Endothelial cell of umbilical vein (primary cell): ENCODE results near the gene HIGD2B. TPM values are rescaled to one million over a fixed set of nuclear protein-coding genes. Genes with fewer than 3 reads are reported as not detected.

Experiments used
- BruUV-seq: library from RNA; stranded (reverse); fragments of 400-500 nt; replicated peaks from 2 replicates; lab custom pipeline; 2021; lab: Mats Ljungman, UMichigan
- CTCF ChIA-PET: fragments of 300-600, 350-600 bp; sonication (Branson Sonifier 250); formaldehyde crosslinking; loops from one replicate; lab custom pipeline; 2021; ENCODE audit warnings: antibody characterized with exemption, inconsistent platforms; lab: Charles Lee
- POLR2A ChIA-PET: fragments of 300-600, 350-600 bp; sonication (Branson Sonifier 250); formaldehyde crosslinking; loops from one replicate; lab custom pipeline; 2021; ENCODE audit warnings: antibody characterized with exemption, inconsistent platforms; lab: Charles Lee
- DNase-seq: peaks from one replicate; pipeline ENCODE4 v3.0.0-alpha.2; 2011; ENCODE audit warnings: low read depth, low spot score
- FAIRE-seq: peaks from 2 replicates; lab custom pipeline; 2011; peaks lifted over from hg19 to GRCh38; lab: Jason Lieb, UNC
- H2AFZ ChIP-seq: 2 replicates; pipeline ENCODE4 v1.6.0; 2012; ENCODE audit warnings: low read depth, low read length, control low read depth, inconsistent platforms
- H3K27ac ChIP-seq: 2 replicates; pipeline ENCODE4 v1.5.1; 2011; ENCODE audit warnings: low read depth, mild to moderate bottlenecking, control low read depth, low read length, moderate library complexity; ENCODE audit not compliant: insufficient read depth
- H3K27me3 ChIP-seq, 2 experiments: 2 replicates each; pipeline versions ENCODE4 v1.6.0 to v1.6.1; 2011; ENCODE audit warnings: low read length in 2 of 2, mixed read lengths in 1 of 2; ENCODE audit not compliant: control insufficient read depth in 2 of 2, insufficient read depth in 2 of 2
- H3K36me3 ChIP-seq, 2 experiments: 2 replicates in 1 of 2; 3 replicates in 1 of 2; pipeline ENCODE4 v1.5.1; 2011; ENCODE audit warnings: low read length in 2 of 2, mild to moderate bottlenecking in 1 of 2, moderate library complexity in 1 of 2; ENCODE audit not compliant: control insufficient read depth in 2 of 2, insufficient read depth in 2 of 2; ENCODE audit errors: extremely low read depth in 1 of 2
- H3K4me1 ChIP-seq: 3 replicates; pipeline ENCODE4 v1.5.1; 2011; ENCODE audit warnings: mild to moderate bottlenecking, low read length; ENCODE audit not compliant: control insufficient read depth, insufficient read depth; ENCODE audit errors: extremely low read depth
- H3K4me2 ChIP-seq: 2 replicates; pipeline ENCODE4 v1.6.1; 2011; ENCODE audit warnings: low read length, control low read depth, mixed read lengths; ENCODE audit not compliant: insufficient read depth
- H3K4me3 ChIP-seq, 3 experiments: fragments of 200-600 bp in 1 of 3; sonication (generic), shearing (Covaris generic) in 1 of 3; replicated peaks in 1 of 3; 2 replicates each; pipeline ENCODE4 v1.5.1; 2011 to 2016; ENCODE audit warnings: control low read depth in 3 of 3, low read length in 3 of 3, mild to moderate bottlenecking in 2 of 3, inconsistent platforms in 1 of 3, low read depth in 1 of 3, moderate library complexity in 1 of 3; ENCODE audit not compliant: insufficient read depth in 1 of 3
- H3K79me2 ChIP-seq: 2 replicates; pipeline ENCODE4 v1.6.0; 2012; ENCODE audit warnings: low read length, inconsistent platforms; ENCODE audit not compliant: control insufficient read depth, insufficient read depth
- H3K9ac ChIP-seq: replicated peaks from 2 replicates; pipeline ENCODE3; 2011; ENCODE audit warnings: low read length, control low read depth; ENCODE audit not compliant: insufficient read depth; ENCODE audit errors: extremely low read depth
- H3K9me1 ChIP-seq: replicated peaks from 3 replicates; pipeline ENCODE4 v1.6.0; 2011; ENCODE audit warnings: mild to moderate bottlenecking, low read length; ENCODE audit not compliant: control insufficient read depth, insufficient read depth; ENCODE audit errors: extremely low read depth
- H3K9me3 ChIP-seq: replicated peaks from 2 replicates; pipeline ENCODE4 v1.5.1; 2012; ENCODE audit warnings: low read length, inconsistent platforms; ENCODE audit not compliant: control insufficient read depth, insufficient read depth
- H4K20me1 ChIP-seq: replicated peaks from 2 replicates; pipeline ENCODE3; 2011; ENCODE audit warnings: mild to moderate bottlenecking, low read length; ENCODE audit not compliant: control insufficient read depth, insufficient read depth; ENCODE audit errors: extremely low read depth
- EZH2 ChIP-seq: IDR thresholded peaks from 2 replicates; pipeline ENCODE4 v1.6.1; 2012; ENCODE audit warnings: borderline replicate concordance, low read depth, mild to moderate bottlenecking, moderate library complexity, low read length, inconsistent platforms; ENCODE audit not compliant: severe bottlenecking
- FOS ChIP-seq: IDR thresholded peaks from 2 replicates; pipeline ENCODE4 v1.6.1; 2011; ENCODE audit warnings: mild to moderate bottlenecking, low read length, moderate library complexity, borderline replicate concordance; ENCODE audit not compliant: insufficient read depth
- GATA2 ChIP-seq: IDR thresholded peaks from 2 replicates; pipeline ENCODE4 v1.7.0; 2011; ENCODE audit warnings: low read depth, mild to moderate bottlenecking, moderate library complexity, mixed read lengths, low read length; ENCODE audit not compliant: insufficient read length, insufficient read depth
- JUN ChIP-seq: IDR thresholded peaks from 2 replicates; pipeline ENCODE4 v1.6.1; 2011; ENCODE audit warnings: borderline replicate concordance, low read depth; ENCODE audit not compliant: insufficient read length, insufficient read depth
- MYC ChIP-seq: IDR thresholded peaks from one replicate; pipeline ENCODE4 v1.6.1; 2011; ENCODE audit warnings: mild to moderate bottlenecking, low read depth, low read length
- POLR2A ChIP-seq: IDR thresholded peaks from 2 replicates; pipeline ENCODE4 v1.6.1; 2012; ENCODE audit warnings: low read depth, mild to moderate bottlenecking, control low read depth, low read length
- POLR2AphosphoS5 ChIP-seq: IDR thresholded peaks from 2 replicates; pipeline ENCODE4 v1.6.1; 2012; ENCODE audit warnings: low read depth, mild to moderate bottlenecking, control low read depth, low read length, moderate library complexity; ENCODE audit not compliant: insufficient read depth
- dilution Hi-C: fragments of 300-500 bp; cut with MboI; formaldehyde crosslinking; loops from one replicate; pipeline ENCODE4 v1.15.0; 2019; ENCODE audit warnings: low sequenced_read_pairs; ENCODE audit not compliant: extremely low pct_ligation_motif_present
- intact Hi-C: fragments of 100-400 bp; cut with micrococcal nuclease; formaldehyde crosslinking; loops from one replicate; pipeline ENCODE4 v1.10.0; 2022
- polyA plus RNA-seq, 4 experiments: library from polyadenylated mRNA; depleted of rRNA in 3 of 4; stranded (reverse) in 3 of 4; unstranded in 1 of 4; fragments of >200 nt; gene quantifications; 2 replicates each; pipeline versions ENCODE4 v1.2.1 to v1.2.3, GENCODE V29; 2011 to 2012; ENCODE audit warnings: missing spikeins in 1 of 4
- total RNA-seq: library from RNA; stranded (reverse); gene quantifications from 2 replicates; pipeline ENCODE4 v1.2.3, GENCODE V29; 2021
- TF ChIP-seq, protein P1 (sequence below): IDR thresholded peaks from 2 replicates; pipeline ENCODE4 v1.6.1; 2011; ENCODE audit not compliant: insufficient read depth, insufficient read length
- TF ChIP-seq, protein P2 (sequence below), 2 donors: IDR thresholded peaks; 1 replicate in 1 of 2; 2 replicates in 1 of 2; pipeline ENCODE4 v1.5.1; 2011; ENCODE audit warnings: low read length in 2 of 2, mild to moderate bottlenecking in 2 of 2, moderate library complexity in 2 of 2, control low read depth in 1 of 2, inconsistent platforms in 1 of 2, low read depth in 1 of 2; ENCODE audit not compliant: insufficient read depth in 1 of 2; ENCODE audit errors: extremely low read depth in 1 of 2

The HIGD2B gene
- total and polyA plus RNA-seq, 2 donors (not counting 3 experiments of a cell fraction or from before 2014, with no cell fraction given): not detected

DNA sequence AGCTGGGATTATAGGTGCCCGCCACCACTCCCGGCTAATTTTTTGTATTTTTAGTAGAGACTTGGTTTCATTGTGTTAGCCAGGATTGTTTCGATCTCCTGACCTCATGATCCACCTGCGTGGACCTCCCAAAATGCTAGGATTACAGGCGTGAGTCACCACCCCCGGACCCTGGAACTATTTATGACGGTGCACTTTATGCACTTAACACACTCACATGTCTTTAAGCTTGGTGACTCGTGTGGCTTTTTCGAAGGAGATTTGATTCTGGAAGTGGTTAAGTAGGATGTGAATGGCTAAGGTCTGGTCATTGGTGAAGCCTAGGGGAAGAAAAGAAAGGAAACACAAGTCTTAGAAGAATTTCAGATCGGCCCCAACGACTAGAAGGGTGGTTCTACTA, 20.3 kb upstream of the HIGD2B start:
- Histone ChIP-seq H3K9me3 (no peaks in the 10 kb centered on the region), H3K9me1 (no peaks in the 10 kb centered on the region), H4K20me1 (no peaks in the 10 kb centered on the region), H2AFZ (no peak overlapping the region), H3K9ac (no peak overlapping the region), H3K4me3 (no peak overlapping the region), H3K4me2 (no peak overlapping the region), H3K4me1 (no peaks in the 10 kb centered on the region), H3K36me3 (no peaks in the 10 kb centered on the region), H3K27me3 (no peaks in the 10 kb centered on the region), H3K27ac (no peak overlapping the region), H3K79me2 (no peaks in the 10 kb centered on the region)
- intact Hi-C loops (no loop called here), dilution Hi-C loops (no loop called here)
- ChIA-PET POLR2A (no interaction called here), CTCF (interaction anchor here (0.7 to 4.2 kb wide), 2 partner anchors 16 to 146 kb away, joined by 4 to 19 read pairs; no protein-coding TSS in a partner anchor)
- FAIRE-seq (no peak), DNase-seq (no peak)
- no TSS peak for BruUV-seq
- TF ChIP-seq, protein P1, sequence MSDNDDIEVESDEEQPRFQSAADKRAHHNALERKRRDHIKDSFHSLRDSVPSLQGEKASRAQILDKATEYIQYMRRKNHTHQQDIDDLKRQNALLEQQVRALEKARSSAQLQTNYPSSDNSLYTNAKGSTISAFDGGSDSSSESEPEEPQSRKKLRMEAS: no peak
- TF ChIP-seq POLR2A (no peak), JUN (no peak), GATA2 (no peak), EZH2 (no peak), FOS (no peak), POLR2AphosphoS5 (no peak), MYC (no peak)
- TF ChIP-seq, protein P2, sequence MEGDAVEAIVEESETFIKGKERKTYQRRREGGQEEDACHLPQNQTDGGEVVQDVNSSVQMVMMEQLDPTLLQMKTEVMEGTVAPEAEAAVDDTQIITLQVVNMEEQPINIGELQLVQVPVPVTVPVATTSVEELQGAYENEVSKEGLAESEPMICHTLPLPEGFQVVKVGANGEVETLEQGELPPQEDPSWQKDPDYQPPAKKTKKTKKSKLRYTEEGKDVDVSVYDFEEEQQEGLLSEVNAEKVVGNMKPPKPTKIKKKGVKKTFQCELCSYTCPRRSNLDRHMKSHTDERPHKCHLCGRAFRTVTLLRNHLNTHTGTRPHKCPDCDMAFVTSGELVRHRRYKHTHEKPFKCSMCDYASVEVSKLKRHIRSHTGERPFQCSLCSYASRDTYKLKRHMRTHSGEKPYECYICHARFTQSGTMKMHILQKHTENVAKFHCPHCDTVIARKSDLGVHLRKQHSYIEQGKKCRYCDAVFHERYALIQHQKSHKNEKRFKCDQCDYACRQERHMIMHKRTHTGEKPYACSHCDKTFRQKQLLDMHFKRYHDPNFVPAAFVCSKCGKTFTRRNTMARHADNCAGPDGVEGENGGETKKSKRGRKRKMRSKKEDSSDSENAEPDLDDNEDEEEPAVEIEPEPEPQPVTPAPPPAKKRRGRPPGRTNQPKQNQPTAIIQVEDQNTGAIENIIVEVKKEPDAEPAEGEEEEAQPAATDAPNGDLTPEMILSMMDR (IDR thresholded peaks at IDR 0.05; ENCODE audit: extremely low read depth in 1 of 2, insufficient read depth in 1 of 2, low read depth in 1 of 2, low read length in 2 of 2): no peak
